Measurements from ENCODE around the gene PDGFRA. TPM values are rescaled to one million over a fixed set of nuclear protein-coding genes. Genes with fewer than 3 reads are reported as not detected.

The PDGFRA gene
- total RNA-seq, 1 donor from 2014 or later = 64.0 TPM

DNA sequence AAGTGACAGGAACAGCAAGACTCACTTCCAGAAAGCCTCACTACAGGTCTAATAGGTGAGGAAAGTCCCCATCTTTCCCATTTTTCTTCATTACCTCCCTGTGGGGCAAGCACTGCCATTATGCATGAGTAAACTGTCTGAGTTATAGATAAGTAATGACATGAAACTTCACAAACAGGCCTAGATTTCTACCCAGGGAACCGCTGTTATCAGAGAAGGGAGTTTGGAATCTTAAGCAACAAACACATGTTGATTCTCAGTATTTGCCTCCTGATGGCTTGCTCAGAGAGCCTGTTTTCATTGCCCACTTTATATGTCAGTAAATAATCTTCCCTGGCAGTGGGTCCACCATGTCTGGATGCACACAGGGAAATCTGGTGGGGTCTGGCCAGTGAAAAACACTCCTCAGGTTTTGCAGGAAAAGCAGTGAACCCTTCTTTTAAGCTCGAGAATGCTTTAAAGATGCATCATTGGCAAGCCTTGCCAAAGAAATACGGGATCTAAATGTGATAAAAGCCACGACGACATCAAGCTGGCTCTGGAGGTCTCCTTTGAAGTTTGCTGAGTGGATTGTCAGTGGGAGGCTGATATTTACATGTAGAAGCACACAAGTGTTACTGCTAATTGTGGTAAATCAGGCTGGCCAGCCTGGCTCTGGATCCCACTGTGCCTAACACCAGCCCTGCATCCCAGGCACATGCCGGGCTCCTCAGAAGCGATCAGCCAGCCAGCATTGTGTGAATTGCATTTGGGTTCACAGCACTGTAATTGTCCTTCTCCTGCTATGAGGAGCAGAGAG lies 25.2 kb downstream of the PDGFRA start:
- FAIRE-seq = no peak

DNA sequence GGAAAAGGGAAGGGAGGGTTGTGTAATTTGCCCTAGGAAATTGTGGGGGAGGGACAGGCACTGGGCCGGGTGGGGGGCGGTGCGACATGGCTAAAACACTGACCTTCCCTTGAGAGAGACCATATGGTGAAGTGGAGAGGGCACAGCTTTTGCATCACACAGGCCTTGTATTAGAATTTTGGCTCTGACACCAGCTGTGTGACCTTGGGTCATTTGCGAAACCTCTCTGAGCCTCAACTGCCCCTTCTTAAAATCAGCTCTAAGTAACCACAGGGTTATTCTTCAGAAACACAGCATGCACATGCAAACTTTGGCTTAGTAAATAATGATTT lies 25.8 kb downstream of the PDGFRA start:
- DNase-seq (ENCODE audit: low spot score in 2 of 2) (no peak), FAIRE-seq (no peak)

More for the DNA sequence above, 25.2 kb downstream of the PDGFRA start:
- no peak for DNase-seq (ENCODE audit: low spot score in 2 of 2)

DNA sequence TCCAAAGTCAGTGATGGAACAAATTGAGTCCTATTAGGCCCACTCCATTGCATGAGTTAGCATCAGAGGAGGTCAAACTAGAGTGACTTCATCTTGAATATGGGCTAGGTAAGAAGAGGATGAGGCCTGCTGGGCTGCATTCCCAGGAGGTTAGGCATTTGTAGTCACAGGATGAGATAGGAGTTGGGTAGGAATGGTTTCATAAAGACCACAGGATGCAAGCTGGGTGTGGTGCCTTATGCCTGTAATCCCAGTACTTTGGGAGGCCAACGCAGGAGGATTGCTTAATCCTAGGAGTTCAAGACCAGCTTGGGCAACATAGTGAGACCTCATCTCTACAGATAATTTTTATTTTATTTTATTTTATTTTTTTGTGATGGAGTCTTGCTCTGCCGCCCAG lies 26.8 kb downstream of the PDGFRA start:
- DNase-seq (ENCODE audit: low spot score in 2 of 2) (no peak), FAIRE-seq (no peak)

DNA sequence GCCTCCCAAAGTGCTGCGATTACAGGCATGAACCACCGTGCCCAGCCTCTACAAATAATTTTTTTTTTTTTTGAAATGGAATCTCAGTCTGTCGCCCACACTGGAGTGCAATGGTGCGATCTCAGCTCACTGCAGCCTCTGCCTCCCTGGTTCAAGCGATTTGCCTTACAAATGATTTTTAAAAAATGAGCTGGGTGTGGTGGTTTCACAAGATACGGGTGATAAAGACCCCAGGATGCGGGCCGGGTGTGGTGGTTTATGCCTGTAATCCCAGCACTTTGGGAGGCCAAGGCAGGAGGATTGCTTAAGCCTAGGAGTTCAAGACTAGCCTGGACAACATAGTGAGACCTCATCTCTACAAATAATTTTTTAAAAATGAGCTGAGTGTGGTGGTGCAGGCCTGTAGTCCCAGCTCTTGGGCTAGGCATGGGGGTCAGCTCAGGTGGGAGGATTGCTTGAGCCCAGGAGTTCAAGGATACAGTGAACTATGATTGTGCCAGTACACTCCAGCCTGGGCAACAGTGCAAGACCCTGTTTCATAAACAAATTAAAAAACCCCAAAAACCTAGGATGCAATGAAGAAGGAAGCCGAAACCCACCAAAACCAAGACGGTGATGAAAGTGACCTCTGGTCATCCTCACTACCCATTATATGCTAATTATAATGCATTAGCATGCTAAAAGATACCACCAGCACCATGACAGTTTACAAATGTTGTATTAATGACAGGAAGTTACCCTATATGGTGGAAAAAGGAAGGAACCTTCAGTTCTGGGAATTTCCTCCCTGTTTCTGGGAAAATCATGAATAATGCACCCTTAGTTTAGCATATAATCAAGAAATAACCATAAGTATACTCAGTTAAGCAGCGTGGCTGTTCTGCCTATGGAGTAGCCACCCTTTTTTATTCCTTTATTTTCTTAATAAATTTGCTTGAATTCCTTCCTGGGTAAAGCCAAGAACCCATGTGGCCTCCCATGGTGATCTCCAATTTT lies 27.7 kb downstream of the PDGFRA start:
- DNase-seq (ENCODE audit: low spot score in 2 of 2) = no peak
- no peak for FAIRE-seq

DNA sequence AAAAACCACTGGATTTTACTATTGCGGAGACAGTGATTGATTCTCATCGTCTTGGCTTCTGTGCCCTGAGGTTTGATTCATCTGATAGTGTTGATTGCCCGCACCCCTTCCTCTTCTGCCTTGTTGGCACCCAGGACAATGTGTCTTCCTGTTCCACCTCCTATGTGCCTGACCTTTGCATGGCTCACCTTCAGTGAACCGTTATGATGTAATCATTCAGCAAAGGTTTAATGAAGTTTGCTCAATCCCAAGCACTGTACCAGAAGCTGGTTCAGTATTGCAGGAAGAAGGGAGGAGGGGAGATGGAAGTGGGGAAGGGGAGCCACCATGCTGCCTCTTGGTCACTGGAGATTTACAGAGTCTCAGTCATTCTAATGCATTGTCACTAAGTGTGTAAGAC lies 36.3 kb downstream of the PDGFRA start:
- no peak for DNase-seq (ENCODE audit: low spot score in 2 of 2)
- no peak for FAIRE-seq

DNA sequence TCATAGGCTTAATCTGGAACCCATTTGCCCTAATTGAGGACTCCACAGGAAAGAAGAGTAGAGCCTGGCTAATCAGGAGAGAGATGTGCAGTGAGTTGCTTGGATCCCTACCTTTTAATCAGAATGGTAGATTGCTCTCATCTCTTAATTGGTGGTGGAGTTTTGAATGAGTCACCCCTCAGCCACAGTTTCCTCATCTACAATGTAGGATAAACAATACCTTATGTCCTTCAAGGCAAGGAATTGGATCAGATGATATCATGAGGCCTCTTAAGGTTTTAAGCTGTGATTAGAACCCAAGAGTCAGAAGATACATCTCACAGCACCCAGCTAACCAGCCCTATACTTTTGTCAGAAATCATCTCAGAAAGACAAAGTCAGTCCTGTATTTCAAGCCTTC lies 39.1 kb downstream of the PDGFRA start:
- no peak for FAIRE-seq
- DNase-seq (ENCODE audit: low spot score in 2 of 2) = no peak

DNA sequence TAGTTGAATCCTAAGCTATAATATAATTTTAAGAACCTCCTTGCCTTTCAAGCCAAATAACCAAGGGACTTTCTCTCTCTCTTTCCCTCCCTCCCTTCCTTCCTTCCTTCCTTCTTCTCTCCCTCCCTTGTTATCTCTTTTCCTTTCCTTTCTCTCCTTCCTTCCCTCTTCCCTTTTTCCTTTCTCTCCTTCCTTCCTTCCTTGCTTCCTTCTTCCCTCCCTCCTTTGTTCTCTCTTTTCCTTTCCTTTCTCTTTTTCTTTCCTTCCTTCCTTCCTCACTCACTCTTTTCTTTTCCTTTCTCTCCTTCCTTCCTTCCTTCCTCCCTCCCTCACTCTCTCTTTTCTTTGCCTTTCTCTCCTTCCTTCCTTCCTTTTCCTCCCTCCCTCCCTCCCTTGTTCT lies 42.4 kb downstream of the PDGFRA start:
- FAIRE-seq (no peak), DNase-seq (ENCODE audit: low spot score in 2 of 2) (no peak)

DNA sequence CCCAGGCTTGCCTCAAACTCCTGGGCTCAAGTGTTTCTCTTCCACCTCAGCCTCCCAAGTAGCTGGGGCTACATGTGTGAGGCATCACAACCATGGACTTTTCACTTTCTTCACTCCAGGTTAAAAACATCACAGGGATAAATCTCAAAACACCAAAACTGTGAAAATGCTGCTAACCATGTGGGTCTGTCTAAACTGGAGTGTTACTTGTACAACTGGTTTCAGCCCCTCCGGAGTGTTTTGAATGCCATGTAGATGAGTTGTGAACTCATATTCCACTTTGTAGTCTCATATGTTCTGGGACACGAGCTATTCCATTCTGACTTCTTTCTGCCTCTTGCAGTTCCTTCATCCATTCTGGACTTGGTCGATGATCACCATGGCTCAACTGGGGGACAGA lies 43.0 kb downstream of the PDGFRA start:
- FAIRE-seq = no peak

DNA sequence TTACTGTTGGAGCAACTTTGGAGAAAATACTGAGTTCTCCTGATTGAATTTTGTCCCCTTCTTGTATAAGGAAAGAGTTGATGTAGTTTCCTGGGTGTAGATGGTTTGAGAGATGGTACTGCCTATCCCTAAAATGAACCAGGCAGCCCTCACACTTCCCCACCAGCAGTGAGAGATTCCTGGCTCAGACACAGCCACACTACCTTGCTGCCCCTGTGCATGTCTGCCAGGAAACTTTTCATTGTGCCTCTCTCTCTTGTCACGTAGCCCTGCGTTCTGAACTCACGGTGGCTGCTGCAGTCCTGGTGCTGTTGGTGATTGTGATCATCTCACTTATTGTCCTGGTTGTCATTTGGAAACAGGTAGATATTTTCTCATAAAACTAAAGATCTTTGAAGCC lies 45.2 kb downstream of the PDGFRA start:
- DNase-seq (ENCODE audit: low spot score in 2 of 2) (no peak), FAIRE-seq (no peak)

More for the DNA sequence above, 43.0 kb downstream of the PDGFRA start:
- DNase-seq (ENCODE audit: low spot score in 2 of 2) = no peak

DNA sequence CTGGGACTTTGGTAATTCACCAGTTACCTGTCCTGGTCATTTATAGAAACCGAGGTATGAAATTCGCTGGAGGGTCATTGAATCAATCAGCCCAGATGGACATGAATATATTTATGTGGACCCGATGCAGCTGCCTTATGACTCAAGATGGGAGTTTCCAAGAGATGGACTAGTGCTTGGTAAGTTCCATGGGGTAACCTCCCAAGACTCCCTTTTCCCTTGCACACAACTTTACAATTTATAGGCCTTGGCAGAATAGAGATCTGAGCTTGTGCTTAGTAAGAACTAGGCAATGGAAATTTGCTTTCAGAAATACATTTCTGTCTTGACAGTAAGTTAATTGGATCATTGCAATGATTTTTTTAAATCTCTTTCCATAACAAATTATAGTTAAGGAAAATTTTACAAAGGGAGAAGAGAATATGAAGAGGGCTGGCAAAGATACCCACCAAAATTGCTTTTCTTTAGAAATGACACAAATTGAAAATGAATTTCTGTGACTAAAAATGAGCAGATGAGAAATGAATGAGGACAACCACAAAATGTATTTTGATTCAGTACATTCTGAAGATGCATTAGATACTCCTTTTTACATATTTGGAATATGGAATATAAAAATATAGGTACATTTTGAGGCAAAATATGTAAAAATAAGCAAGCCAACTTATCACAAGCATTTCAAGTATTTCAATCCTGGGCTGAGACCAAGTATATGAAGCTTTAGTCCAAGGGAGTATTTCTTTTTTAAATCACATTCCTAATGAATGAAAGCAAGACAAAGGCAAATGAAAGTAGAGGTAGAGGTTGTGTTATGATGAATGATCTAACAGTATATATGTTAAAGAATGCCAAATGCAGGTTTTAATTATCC lies 45.9 kb downstream of the PDGFRA start:
- DNase-seq (ENCODE audit: low spot score in 2 of 2) (no peak), FAIRE-seq (no peak)

DNA sequence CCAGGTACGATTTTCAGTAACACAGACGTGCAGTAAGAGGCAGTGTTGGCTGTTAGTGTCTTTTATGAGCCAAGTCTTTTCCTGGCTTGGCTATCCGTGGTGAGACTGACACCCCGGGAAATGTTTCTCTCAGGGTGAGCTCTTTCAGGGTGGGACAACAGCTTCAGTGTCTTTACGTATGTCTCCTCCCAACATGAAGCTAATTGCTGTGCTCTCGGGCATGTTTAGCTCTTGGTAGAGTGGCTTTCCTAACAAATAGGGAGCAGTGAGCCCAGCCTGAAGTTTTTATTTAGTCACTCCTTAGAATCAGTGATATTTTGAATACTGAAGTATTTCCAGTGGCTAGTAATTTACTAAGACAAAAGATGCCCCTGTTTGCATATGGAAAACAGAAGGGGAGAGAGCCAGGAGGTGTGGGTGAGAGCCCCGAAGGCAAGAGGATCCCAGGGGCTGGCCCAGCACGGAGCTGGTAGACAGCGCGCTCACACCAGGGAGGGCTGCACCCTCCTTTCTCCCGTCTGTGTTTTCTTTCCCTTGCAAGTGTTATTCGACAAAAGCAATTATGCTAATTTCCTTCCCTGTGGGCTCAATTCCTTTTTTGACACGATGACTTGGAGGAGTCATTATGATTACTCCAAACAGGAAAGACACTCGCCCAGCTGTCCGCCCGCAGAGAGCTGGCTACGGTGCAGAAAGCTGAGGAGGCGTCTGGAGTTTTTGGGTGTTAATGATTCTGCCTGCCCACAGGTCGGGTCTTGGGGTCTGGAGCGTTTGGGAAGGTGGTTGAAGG lies 47.7 kb downstream of the PDGFRA start:
- DNase-seq (ENCODE audit: low spot score in 2 of 2) (no peak), FAIRE-seq (no peak)

DNA sequence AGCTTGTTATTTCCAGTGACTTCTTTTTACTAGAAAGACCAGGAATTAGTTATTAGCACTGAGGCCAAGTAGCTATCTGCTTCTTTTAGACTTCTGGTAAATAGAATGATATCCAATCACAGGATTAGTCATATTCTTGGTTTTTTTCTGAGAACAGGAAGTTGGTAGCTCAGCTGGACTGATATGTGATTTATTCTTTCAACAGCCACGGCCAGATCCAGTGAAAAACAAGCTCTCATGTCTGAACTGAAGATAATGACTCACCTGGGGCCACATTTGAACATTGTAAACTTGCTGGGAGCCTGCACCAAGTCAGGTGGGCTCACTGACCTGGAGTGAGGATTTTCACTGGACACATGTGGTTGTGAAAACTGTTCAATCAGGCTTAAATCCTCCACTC lies 48.6 kb downstream of the PDGFRA start:
- no peak for DNase-seq (ENCODE audit: low spot score in 2 of 2)
- no peak for FAIRE-seq

DNA sequence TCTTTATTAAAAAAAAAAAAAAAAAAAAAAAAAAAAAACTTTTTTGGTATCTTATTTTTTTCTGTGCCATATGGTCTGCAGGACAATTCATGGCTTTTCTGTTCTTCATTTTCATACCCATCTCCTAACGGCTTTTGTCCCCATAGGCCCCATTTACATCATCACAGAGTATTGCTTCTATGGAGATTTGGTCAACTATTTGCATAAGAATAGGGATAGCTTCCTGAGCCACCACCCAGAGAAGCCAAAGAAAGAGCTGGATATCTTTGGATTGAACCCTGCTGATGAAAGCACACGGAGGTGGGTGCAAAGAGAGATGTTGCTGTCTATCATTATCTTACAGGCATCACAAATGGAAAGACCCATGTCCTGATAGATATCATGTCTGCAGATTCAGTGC lies 49.1 kb downstream of the PDGFRA start:
- no peak for DNase-seq (ENCODE audit: low spot score in 2 of 2)
- FAIRE-seq = no peak

DNA sequence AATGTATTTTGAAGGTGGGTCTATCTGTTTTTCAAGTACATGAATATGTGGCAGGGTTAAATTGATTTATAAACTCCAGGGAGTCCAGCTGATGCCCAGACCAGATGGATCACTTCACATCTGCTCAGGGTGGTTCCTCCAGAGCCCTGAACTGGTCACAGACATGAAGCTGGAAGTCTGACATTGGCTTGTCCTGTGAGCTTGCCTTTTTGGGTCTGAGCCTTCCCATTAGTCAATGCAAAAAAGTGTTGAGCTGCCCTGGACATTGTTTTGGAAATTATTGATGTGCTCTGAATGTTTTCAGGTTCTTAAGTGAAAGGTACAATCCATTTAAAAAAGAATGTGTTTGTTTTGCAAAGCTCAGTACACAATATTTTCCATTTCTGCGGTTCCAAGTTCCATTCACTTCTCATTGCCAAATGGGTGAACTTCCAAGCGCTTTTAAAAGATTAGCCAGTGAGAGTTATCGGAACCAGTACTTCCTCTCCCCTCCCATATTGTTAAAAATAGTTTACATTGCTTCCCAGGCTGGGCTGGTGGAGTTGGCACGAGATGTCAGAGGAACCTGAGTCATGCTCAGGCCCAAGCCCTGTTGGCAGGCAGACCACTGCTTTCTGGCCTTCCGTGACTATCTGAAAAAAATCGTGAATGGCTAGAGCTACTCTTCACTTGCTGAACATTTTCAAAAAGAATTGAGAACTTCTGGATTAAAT lies 52.1 kb downstream of the PDGFRA start:
- DNase-seq (ENCODE audit: low spot score in 2 of 2) = no peak
- no peak for FAIRE-seq

DNA sequence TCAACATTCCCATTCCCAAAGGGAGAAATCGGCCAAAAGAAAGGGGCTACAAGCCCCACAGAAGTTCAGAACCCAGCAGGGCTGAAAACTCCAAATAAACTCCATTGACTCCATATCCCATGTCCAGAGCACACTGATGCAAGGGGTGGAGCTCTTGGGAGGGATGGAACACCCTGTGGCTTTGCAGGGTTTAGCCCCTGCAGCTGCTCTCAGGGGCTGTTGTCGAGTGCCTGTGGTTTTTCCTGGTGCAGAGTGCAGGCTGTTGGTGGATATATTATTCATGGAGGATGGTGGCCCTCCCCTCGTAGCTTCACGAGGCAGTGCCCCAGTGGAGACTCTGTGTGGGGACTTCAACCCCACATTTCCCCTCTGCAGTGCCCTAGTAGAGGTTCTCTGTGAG lies 53.7 kb downstream of the PDGFRA start:
- FAIRE-seq (no peak), DNase-seq (ENCODE audit: low spot score in 2 of 2) (no peak)

DNA sequence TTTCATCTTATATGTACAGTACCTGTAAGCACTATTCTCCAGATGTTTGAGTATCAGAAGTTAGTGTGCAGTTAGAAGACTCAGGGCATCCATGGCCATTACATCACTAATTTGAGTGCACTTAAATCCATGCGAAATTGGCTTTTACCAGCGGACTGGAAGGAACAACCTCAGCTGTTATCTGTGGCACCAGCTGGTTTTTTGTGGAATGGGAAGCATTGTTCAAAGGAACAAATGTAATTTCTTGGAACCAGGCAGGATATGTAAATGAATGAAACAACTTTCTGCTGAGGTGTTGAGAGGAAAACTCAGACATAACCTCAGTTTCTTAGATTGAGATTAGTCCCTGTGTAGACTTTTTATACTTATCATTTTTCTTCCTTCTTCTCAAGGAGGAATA lies 60.2 kb downstream of the PDGFRA start:
- FAIRE-seq = no peak
- no peak for DNase-seq (ENCODE audit: low spot score in 2 of 2)

DNA sequence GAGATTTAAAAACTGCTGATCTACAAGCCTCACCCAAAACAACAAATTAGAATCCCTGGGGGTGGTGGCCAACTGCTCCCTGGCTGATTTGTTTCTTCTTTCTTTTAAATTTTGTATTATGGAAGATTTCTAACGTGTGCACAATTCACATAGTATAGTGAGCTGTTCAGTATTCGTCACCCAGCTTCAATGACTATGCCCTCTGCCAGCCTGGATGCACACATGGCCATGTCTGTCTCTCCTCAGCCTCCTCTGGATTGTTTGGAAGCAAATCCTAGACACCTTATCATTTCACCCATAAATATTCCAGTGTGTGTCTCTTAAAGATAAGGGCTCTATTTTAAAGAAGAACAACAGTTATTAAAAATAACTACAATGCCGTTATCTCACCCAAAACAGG lies 61.9 kb downstream of the PDGFRA start:
- FAIRE-seq (no peak), DNase-seq (ENCODE audit: low spot score in 2 of 2) (no peak)

DNA sequence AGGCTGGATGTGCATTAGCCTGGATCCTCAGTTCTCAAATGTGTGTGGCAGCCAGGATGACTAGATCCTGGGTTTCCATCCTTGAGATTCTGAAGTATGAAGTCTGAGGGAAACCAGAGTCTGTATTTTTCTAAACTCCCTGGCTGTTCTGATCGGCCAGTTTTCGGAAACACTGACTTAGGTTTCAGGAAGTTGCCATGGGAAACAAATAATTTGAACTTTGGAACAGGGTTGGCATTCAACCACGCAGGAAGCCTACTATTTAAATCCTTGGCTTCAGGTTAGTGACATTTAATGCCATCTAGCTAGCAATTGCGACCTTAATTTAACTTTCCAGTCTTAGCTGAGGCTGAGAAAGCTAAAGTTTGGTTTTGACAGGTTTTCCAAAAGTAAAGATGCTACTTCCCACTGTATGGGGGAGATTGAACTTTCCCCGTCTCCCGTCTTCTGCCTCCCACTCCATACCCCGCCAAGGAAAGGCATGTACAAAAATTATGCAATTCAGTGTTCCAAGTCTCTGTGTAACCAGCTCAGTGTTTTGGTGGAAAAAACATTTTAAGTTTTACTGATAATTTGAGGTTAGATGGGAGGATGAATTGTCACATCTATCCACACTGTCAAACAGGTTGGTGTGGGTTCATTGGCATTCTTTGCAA lies 67.6 kb downstream of the PDGFRA start:
- no peak for FAIRE-seq
- no peak for DNase-seq (ENCODE audit: low spot score in 2 of 2)

DNA sequence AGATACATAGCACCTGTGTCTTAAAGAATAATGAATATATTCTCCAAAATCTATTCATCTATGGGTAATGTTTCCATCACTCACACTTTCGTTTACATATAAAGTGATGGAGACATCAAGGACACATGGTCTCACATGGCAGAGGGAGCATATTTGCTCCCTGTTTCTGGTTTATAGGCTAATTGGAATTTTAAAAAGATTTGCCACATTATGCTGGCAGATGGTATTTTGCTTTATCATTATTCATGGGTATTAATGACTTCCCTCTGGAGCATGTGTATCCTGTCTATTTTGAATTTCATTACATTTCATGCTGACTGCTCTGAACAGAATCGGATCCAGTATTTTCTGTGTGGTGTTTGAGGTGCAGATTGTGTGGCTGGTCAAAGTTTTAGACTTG lies 79.0 kb downstream of the PDGFRA start:
- FAIRE-seq (no peak), DNase-seq (ENCODE audit: low spot score in 2 of 2) (no peak)

Measured in frontal cortex (tissue), 4 donors.